HG02840 (cell line): ENCODE results near the gene ANKMY1.

ENCODE experiments used
- ATAC-seq: cut with Tn5 transposase; IDR thresholded peaks from one replicate; pipeline ENCODE4 v1.9.1; 2021; ENCODE audit warnings: mild to moderate bottlenecking, moderate library complexity, moderate number of reproducible peaks; ENCODE audit not compliant: unreplicated experiment, low FRiP score

The ANKMY1 gene

GRCh38 chr2:240453461-240454105 is 104.2 kb downstream of the ANKMY1 start:
- no peak for ATAC-seq

GRCh38 chr2:240452462-240453256 is 105.1 kb downstream of the ANKMY1 start:
- ATAC-seq, result no peak

- ATAC-seq, result no peak
These were observed 105.9 kb downstream of the ANKMY1 start for GRCh38 chr2:240451791-240452461.

GRCh38 chr2:240451108-240451611 is 106.6 kb downstream of the ANKMY1 start:
- no peak for ATAC-seq

GRCh38 chr2:240450532-240451107 is 107.2 kb downstream of the ANKMY1 start:
- ATAC-seq, result no peak

GRCh38 chr2:240449764-240450531 is 107.8 kb downstream of the ANKMY1 start:
- ATAC-seq, result no peak

GRCh38 chr2:240448387-240449274 is 109.2 kb downstream of the ANKMY1 start:
- no peak for ATAC-seq

GRCh38 chr2:240447934-240448333 is 109.9 kb downstream of the ANKMY1 start:
- ATAC-seq, result no peak

GRCh38 chr2:240447331-240447730 is 110.5 kb downstream of the ANKMY1 start:
- ATAC-seq, result no peak

GRCh38 chr2:240446664-240447175 is 111.1 kb downstream of the ANKMY1 start:
- no peak for ATAC-seq

- ATAC-seq, result no peak
These were observed 111.7 kb downstream of the ANKMY1 start for GRCh38 chr2:240445961-240446663.

- no peak for ATAC-seq
These were observed 113.3 kb downstream of the ANKMY1 start for GRCh38 chr2:240444464-240444863.

GRCh38 chr2:240443891-240444301 is 113.9 kb downstream of the ANKMY1 start:
- no peak for ATAC-seq

- ATAC-seq, result no peak
These were observed 114.7 kb downstream of the ANKMY1 start for GRCh38 chr2:240442891-240443715.

- ATAC-seq, result no peak
These were observed 115.8 kb downstream of the ANKMY1 start for GRCh38 chr2:240441993-240442411.

- no peak for ATAC-seq
These were observed 116.3 kb downstream of the ANKMY1 start for GRCh38 chr2:240441326-240441992.
